Astrocyte (in vitro differentiated cells and primary cell): ENCODE measurements around the gene ARHGAP33. TPM values are rescaled to one million over a fixed set of nuclear protein-coding genes. Genes with fewer than 3 reads are reported as not detected.
A peak's percentile ranks its signal among the peaks of the same experiment; 100 is the strongest.

Experiments used
- DNase-seq: peaks from one replicate; pipeline ENCODE4 v3.0.0-alpha.2; 2010; ENCODE audit warnings: low read depth
- FAIRE-seq: peaks from 2 replicates; lab custom pipeline; 2011; peaks lifted over from hg19 to GRCh38; lab: Jason Lieb, UNC
- H2AFZ ChIP-seq: 2 replicates; pipeline ENCODE4 v1.6.0; 2012; ENCODE audit warnings: low read depth, low read length, inconsistent platforms
- H3K27ac ChIP-seq: 2 replicates; pipeline ENCODE4 v1.5.1; 2011; ENCODE audit warnings: low read depth, low read length, inconsistent platforms
- H3K27me3 ChIP-seq: 2 replicates; pipeline ENCODE4 v1.6.0; 2011; ENCODE audit warnings: low read length, inconsistent platforms; ENCODE audit not compliant: insufficient read depth
- H3K36me3 ChIP-seq: 2 replicates; pipeline ENCODE4 v1.5.1; 2011; ENCODE audit warnings: low read length, inconsistent platforms; ENCODE audit not compliant: insufficient read depth
- H3K4me1 ChIP-seq: 2 replicates; pipeline ENCODE4 v1.5.1; 2011; ENCODE audit warnings: low read length, inconsistent platforms; ENCODE audit not compliant: insufficient read depth
- H3K4me2 ChIP-seq: 2 replicates; pipeline ENCODE4 v1.6.0; 2012; ENCODE audit warnings: low read length, inconsistent platforms
- H3K4me3 ChIP-seq: 2 replicates; pipeline ENCODE4 v1.5.1; 2011; ENCODE audit warnings: low read depth, mild to moderate bottlenecking, low read length, inconsistent platforms; ENCODE audit not compliant: insufficient read depth
- H3K79me2 ChIP-seq: 2 replicates; pipeline ENCODE4 v1.6.0; 2012; ENCODE audit warnings: mild to moderate bottlenecking, low read length, inconsistent platforms; ENCODE audit not compliant: insufficient read depth
- H3K9ac ChIP-seq: 2 replicates; pipeline ENCODE4 v1.6.0; 2012; ENCODE audit warnings: mild to moderate bottlenecking, low read length, inconsistent platforms
- H3K9me3 ChIP-seq: 2 replicates; pipeline ENCODE4 v1.5.1; 2012; ENCODE audit warnings: low read depth, mild to moderate bottlenecking, low read length, inconsistent platforms; ENCODE audit not compliant: insufficient read depth
- H4K20me1 ChIP-seq: 2 replicates; pipeline ENCODE4 v1.6.0; 2012; ENCODE audit warnings: low read length, inconsistent platforms; ENCODE audit not compliant: insufficient read depth
- H3K27ac Mint-ChIP-seq: one replicate; pipeline ENCODE4 v1.8.0; 2021; ENCODE audit warnings: mild to moderate bottlenecking, mixed read lengths; ENCODE audit not compliant: unreplicated experiment
- H3K27me3 Mint-ChIP-seq: one replicate; pipeline ENCODE4 v1.8.0; 2021; ENCODE audit warnings: low read depth, mixed read lengths; ENCODE audit not compliant: unreplicated experiment
- H3K36me3 Mint-ChIP-seq: one replicate; pipeline ENCODE4 v1.8.0; 2021; ENCODE audit warnings: low read depth, mixed read lengths; ENCODE audit not compliant: unreplicated experiment
- H3K4me1 Mint-ChIP-seq: one replicate; pipeline ENCODE4 v1.8.0; 2021; ENCODE audit warnings: low read depth, mixed read lengths; ENCODE audit not compliant: unreplicated experiment
- H3K4me3 Mint-ChIP-seq: one replicate; pipeline ENCODE4 v1.8.0; 2021; ENCODE audit warnings: mild to moderate bottlenecking, moderate library complexity, mixed read lengths; ENCODE audit not compliant: unreplicated experiment
- H3K9me3 Mint-ChIP-seq: one replicate; pipeline ENCODE4 v1.8.0; 2021; ENCODE audit warnings: mild to moderate bottlenecking, mixed read lengths; ENCODE audit not compliant: unreplicated experiment
- CTCF ChIP-seq: IDR thresholded peaks from 2 replicates; pipeline ENCODE4 v1.5.1; 2011; ENCODE audit warnings: low read depth, mild to moderate bottlenecking, inconsistent platforms, low read length, moderate library complexity; ENCODE audit not compliant: insufficient read depth
- EZH2 ChIP-seq: IDR thresholded peaks from 2 replicates; pipeline ENCODE4 v1.6.1; 2012; ENCODE audit warnings: mild to moderate bottlenecking, low read length, inconsistent platforms; ENCODE audit not compliant: insufficient read depth
- total RNA-seq: library from RNA; stranded (reverse); gene quantifications from 2 replicates; pipeline ENCODE4 v1.2.1, GENCODE V29; 2021

Gene ARHGAP33
- total RNA-seq, 1 donor from 2014 or later: 5.5 TPM

GRCh38 chr19:35746087-35746462 is 29.3 kb upstream of the ARHGAP33 start:
- H2AFZ ChIP-seq: no peak overlapping the region

GRCh38 chr19:35746531-35746930 is 28.8 kb upstream of the ARHGAP33 start:
- H4K20me1 ChIP-seq: peaks cover 9% of the 10 kb centered on the region
- FAIRE-seq (no peak), DNase-seq (no peak)
- TF ChIP-seq CTCF (no peak), EZH2 (no peak)
- H3K4me3 Mint-ChIP-seq: peak overlapping the region; percentile 99
- no peaks in the 10 kb centered on the region for H3K36me3 ChIP-seq
- peaks cover 22% of the 10 kb centered on the region for H3K4me1 Mint-ChIP-seq
- H3K4me1 ChIP-seq: peaks cover 9% of the 10 kb centered on the region
- H3K9ac ChIP-seq: peak overlapping the region; percentile 98
- H3K27me3 Mint-ChIP-seq: no peaks in the 10 kb centered on the region
- no peaks in the 10 kb centered on the region for H3K9me3 Mint-ChIP-seq
- peaks cover 3% of the 10 kb centered on the region for H3K36me3 Mint-ChIP-seq
- H3K27me3 ChIP-seq: no peaks in the 10 kb centered on the region
- peak overlapping the region; percentile 91 for H3K4me3 ChIP-seq
- peak overlapping the region; percentile 98 for H3K27ac Mint-ChIP-seq
- H2AFZ ChIP-seq: no peak overlapping the region
- no peak overlapping the region for H3K27ac ChIP-seq
- peak overlapping the region; percentile 91 for H3K4me2 ChIP-seq
- peaks cover 47% of the 10 kb centered on the region for H3K79me2 ChIP-seq
- H3K9me3 ChIP-seq: no peaks in the 10 kb centered on the region

More at GRCh38 chr19:35746087-35746462, 29.3 kb upstream of the ARHGAP33 start:
- Histone ChIP-seq H4K20me1 (peaks cover 9% of the 10 kb centered on the region), H3K9ac (peak overlapping the region; percentile 98), H3K4me2 (peak overlapping the region; percentile 91), H3K9me3 (no peaks in the 10 kb centered on the region), H3K36me3 (no peaks in the 10 kb centered on the region), H3K27me3 (no peaks in the 10 kb centered on the region), H3K79me2 (peaks cover 43% of the 10 kb centered on the region), H3K27ac (peak overlapping the region; percentile 95), H3K4me3 (peak overlapping the region; percentile 91), H3K4me1 (peaks cover 10% of the 10 kb centered on the region)
- H3K27me3 Mint-ChIP-seq: no peaks in the 10 kb centered on the region
- no peak for DNase-seq
- peaks cover 22% of the 10 kb centered on the region for H3K4me1 Mint-ChIP-seq
- peak overlapping the region; percentile 99 for H3K4me3 Mint-ChIP-seq
- peak overlapping the region; percentile 98 for H3K27ac Mint-ChIP-seq
- H3K36me3 Mint-ChIP-seq: peaks cover 3% of the 10 kb centered on the region
- no peak for FAIRE-seq
- TF ChIP-seq EZH2 (no peak), CTCF (no peak)
- no peaks in the 10 kb centered on the region for H3K9me3 Mint-ChIP-seq
